Panc1 (cell line): ENCODE data around the gene PSMA5. TPM values are rescaled to one million over a fixed set of nuclear protein-coding genes. Genes with fewer than 3 reads are reported as not detected.
"Not testable (repeated sequence)": the region's sequence is repeated elsewhere in the genome, so short reads cannot be mapped to it uniquely, and the experiment has no call there.

Experiments used
- ATAC-seq: fragments of 200-7000 bp; cut with Tn5 transposase; 2 replicates; pipeline ENCODE4 v1.9.1; 2020; ENCODE audit warnings: mild to moderate bottlenecking, moderate library complexity
- BruUV-seq: library from RNA; stranded (reverse); fragments of 400-500 nt; replicated peaks from 2 replicates; lab custom pipeline; 2021; lab: Mats Ljungman, UMichigan
- CTCF ChIA-PET: fragments of 300-600 bp; sonication (Branson Sonifier 250); formaldehyde crosslinking; loops from one replicate; lab custom pipeline; 2022; ENCODE audit warnings: antibody characterized with exemption; lab: Charles Lee
- POLR2A ChIA-PET: fragments of 300-600 bp; sonication (Branson Sonifier 250); formaldehyde crosslinking; loops from one replicate; lab custom pipeline; 2022; ENCODE audit warnings: antibody characterized with exemption; lab: Charles Lee
- DNase-seq: peaks from one replicate; pipeline ENCODE4 v3.0.0-alpha.2; 2010; ENCODE audit warnings: low read depth, low spot score
- H3K27ac ChIP-seq: 2 replicates; pipeline ENCODE4 v1.5.1; 2011; ENCODE audit warnings: mild to moderate bottlenecking, low read length, inconsistent platforms
- H3K27me3 ChIP-seq: fragments of 200-500 bp; sonication (Bioruptor generic); 2 replicates; pipeline ENCODE4 v1.6.0; 2014; ENCODE audit warnings: low read length, inconsistent platforms; ENCODE audit not compliant: control insufficient read depth, insufficient read depth
- H3K36me3 ChIP-seq: fragments of 200-500 bp; sonication (Bioruptor generic); 2 replicates; pipeline ENCODE4 v1.5.1; 2014; ENCODE audit warnings: inconsistent platforms, mild to moderate bottlenecking, low read length, moderate library complexity; ENCODE audit not compliant: control insufficient read depth, insufficient read depth
- H3K4me1 ChIP-seq: 2 replicates; pipeline ENCODE4 v1.5.1; 2011; ENCODE audit warnings: inconsistent platforms, mild to moderate bottlenecking, low read length, moderate library complexity; ENCODE audit not compliant: control insufficient read depth, insufficient read depth
- H3K4me3 ChIP-seq, 2 experiments: 2 replicates each; pipeline ENCODE4 v1.5.1; 2011 to 2012; ENCODE audit warnings: low read depth in 2 of 2, low read length in 2 of 2, mild to moderate bottlenecking in 2 of 2, inconsistent platforms in 1 of 2, moderate library complexity in 1 of 2
- H3K9me3 ChIP-seq: fragments of 200-500 bp; sonication (Bioruptor generic); 2 replicates; pipeline ENCODE4 v1.5.1; 2014; ENCODE audit warnings: low read depth, mild to moderate bottlenecking, inconsistent platforms, low read length, moderate library complexity; ENCODE audit not compliant: control insufficient read depth, insufficient read depth
- POLR2AphosphoS5 ChIP-seq: IDR thresholded peaks from 2 replicates; pipeline ENCODE4 v1.6.1; 2012; ENCODE audit warnings: mild to moderate bottlenecking, low read depth, low read length, moderate library complexity
- SIN3A ChIP-seq: IDR thresholded peaks from 2 replicates; pipeline ENCODE4 v1.6.1; 2012; ENCODE audit warnings: low read depth, mild to moderate bottlenecking, low read length, moderate library complexity, borderline replicate concordance; ENCODE audit not compliant: insufficient read depth
- TCF7L2 ChIP-seq: IDR thresholded peaks from 2 replicates; pipeline ENCODE4 v1.6.1; 2011; ENCODE audit warnings: mild to moderate bottlenecking, low read depth, low read length, inconsistent platforms
- in situ Hi-C: cut with HindIII; loops from 2 replicates; pipeline ENCODE4 v1.10.0; 2016; ENCODE audit warnings: low sequenced_read_pairs, low pct_unique_long_range_greater_than_20kb
- intact Hi-C: fragments of 100-400 bp; cut with micrococcal nuclease; formaldehyde crosslinking; loops from one replicate; pipeline ENCODE4 v1.10.0; 2022; ENCODE audit not compliant: unreplicated experiment
- total RNA-seq: library from RNA; stranded (reverse); gene quantifications from one replicate; pipeline ENCODE4 v1.2.1, GENCODE V29; 2021; ENCODE audit not compliant: unreplicated experiment
- TF ChIP-seq, protein P1 (sequence below): fragments of 450-650 bp; IDR thresholded peaks from 2 replicates; pipeline ENCODE4 v1.5.1; 2017; ENCODE audit warnings: mild to moderate bottlenecking
- TF ChIP-seq, protein P2 (sequence below), 2 experiments: IDR thresholded peaks; 2 replicates each; pipeline ENCODE4 v1.6.1; 2011 to 2012; ENCODE audit warnings: low read depth in 2 of 2, control low read depth in 1 of 2, low read length in 1 of 2, mild to moderate bottlenecking in 1 of 2, moderate library complexity in 1 of 2; ENCODE audit not compliant: insufficient read depth in 1 of 2

PSMA5 gene
- total RNA-seq, 1 experiment from 2014 or later = 118 TPM

DNA sequence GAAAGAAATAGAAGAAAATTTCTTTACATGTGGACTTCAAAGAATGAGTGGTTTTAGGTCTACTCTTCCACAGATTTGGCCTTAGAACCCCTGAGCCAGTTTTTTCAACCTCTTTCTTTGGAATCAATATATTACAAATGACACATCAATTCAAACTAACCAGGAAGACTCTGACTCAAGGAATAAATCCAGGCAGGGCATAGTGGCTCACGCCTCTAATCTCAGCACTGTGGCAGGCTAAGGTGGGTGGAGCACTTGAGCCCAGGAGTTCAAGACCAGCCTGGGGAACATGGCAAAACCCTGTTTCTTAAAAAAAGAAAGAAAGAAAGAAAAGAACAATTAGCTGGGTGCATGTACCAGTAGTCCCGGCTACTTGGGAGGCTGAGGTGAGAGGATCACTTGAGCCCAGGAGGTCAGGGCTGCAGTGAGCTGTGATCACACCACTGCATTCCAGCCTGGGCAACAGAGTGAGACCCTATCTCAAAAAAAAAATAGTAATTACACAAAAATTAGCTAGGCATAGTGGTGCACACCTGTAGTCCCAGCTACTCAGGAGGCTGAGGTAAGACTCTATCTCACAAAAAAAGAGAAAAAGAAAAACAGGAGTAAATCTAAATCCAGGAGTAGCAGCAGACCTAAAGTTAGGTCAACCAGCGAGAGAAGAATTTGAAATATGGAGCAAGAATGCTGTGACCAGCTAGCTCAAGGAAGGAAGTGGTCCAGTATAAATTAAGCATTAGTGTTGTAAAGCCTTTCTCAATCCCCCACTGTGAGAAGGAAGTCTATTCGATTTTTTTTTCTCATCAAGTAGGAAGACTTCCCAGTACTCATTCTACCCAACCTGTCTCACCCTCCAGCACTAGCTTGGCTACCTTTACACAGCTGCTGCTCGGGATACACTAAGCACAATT, 30.4 kb downstream of the PSMA5 start:
- H3K36me3 ChIP-seq = no peaks in the 10 kb centered on the region
- H3K4me3 ChIP-seq = no peak overlapping the region
- no peaks in the 10 kb centered on the region for H3K9me3 ChIP-seq
- TF ChIP-seq, protein P1, sequence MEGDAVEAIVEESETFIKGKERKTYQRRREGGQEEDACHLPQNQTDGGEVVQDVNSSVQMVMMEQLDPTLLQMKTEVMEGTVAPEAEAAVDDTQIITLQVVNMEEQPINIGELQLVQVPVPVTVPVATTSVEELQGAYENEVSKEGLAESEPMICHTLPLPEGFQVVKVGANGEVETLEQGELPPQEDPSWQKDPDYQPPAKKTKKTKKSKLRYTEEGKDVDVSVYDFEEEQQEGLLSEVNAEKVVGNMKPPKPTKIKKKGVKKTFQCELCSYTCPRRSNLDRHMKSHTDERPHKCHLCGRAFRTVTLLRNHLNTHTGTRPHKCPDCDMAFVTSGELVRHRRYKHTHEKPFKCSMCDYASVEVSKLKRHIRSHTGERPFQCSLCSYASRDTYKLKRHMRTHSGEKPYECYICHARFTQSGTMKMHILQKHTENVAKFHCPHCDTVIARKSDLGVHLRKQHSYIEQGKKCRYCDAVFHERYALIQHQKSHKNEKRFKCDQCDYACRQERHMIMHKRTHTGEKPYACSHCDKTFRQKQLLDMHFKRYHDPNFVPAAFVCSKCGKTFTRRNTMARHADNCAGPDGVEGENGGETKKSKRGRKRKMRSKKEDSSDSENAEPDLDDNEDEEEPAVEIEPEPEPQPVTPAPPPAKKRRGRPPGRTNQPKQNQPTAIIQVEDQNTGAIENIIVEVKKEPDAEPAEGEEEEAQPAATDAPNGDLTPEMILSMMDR = no peak
- TF ChIP-seq TCF7L2 (no peak), POLR2AphosphoS5 (no peak), SIN3A (no peak)
- TF ChIP-seq, protein P2, sequence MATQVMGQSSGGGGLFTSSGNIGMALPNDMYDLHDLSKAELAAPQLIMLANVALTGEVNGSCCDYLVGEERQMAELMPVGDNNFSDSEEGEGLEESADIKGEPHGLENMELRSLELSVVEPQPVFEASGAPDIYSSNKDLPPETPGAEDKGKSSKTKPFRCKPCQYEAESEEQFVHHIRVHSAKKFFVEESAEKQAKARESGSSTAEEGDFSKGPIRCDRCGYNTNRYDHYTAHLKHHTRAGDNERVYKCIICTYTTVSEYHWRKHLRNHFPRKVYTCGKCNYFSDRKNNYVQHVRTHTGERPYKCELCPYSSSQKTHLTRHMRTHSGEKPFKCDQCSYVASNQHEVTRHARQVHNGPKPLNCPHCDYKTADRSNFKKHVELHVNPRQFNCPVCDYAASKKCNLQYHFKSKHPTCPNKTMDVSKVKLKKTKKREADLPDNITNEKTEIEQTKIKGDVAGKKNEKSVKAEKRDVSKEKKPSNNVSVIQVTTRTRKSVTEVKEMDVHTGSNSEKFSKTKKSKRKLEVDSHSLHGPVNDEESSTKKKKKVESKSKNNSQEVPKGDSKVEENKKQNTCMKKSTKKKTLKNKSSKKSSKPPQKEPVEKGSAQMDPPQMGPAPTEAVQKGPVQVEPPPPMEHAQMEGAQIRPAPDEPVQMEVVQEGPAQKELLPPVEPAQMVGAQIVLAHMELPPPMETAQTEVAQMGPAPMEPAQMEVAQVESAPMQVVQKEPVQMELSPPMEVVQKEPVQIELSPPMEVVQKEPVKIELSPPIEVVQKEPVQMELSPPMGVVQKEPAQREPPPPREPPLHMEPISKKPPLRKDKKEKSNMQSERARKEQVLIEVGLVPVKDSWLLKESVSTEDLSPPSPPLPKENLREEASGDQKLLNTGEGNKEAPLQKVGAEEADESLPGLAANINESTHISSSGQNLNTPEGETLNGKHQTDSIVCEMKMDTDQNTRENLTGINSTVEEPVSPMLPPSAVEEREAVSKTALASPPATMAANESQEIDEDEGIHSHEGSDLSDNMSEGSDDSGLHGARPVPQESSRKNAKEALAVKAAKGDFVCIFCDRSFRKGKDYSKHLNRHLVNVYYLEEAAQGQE (IDR thresholded peaks at IDR 0.05; ENCODE audit: insufficient read depth in 1 of 2, low read depth in 2 of 2, low read length in 1 of 2) = no peak
- ChIA-PET POLR2A (interaction anchor here (0.5 kb wide), 1 partner anchor 20 kb away, joined by 3 read pairs; no protein-coding TSS in a partner anchor), CTCF (no interaction called here)
- DNase-seq = no peak
- ATAC-seq = no peak
- intact Hi-C loops (loop anchor here (5.0 kb wide), 1 partner anchor 134 kb away; no protein-coding TSS in a partner anchor), in situ Hi-C loops (no loop called here)
- H3K27me3 ChIP-seq = no peaks in the 10 kb centered on the region
- no TSS peak for BruUV-seq
- H3K27ac ChIP-seq = no peak overlapping the region; the same call in 1 of the 2 replicates
- peaks cover 18% of the 10 kb centered on the region for H3K4me1 ChIP-seq

DNA sequence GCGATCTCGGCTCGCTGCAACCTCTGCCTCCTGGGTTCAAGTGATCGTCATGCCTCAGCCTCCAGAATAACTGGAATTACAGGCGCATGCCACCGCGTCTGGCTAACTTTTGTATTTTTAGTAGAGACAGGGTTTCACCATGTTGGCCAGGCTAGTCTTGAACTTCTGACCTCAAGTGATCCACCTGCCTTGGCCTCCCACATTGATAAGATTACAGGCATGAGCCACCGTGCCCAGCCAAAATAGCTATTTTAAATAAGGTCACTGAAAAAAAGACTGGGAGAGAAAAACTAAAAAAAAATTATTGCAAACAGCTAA, 31.0 kb downstream of the PSMA5 start:
- POLR2A ChIA-PET, H3K9me3 ChIP-seq, CTCF ChIA-PET, H3K4me3 ChIP-seq, H3K27ac ChIP-seq, H3K27me3 ChIP-seq, BruUV-seq, DNase-seq, ATAC-seq, in situ Hi-C loops, H3K36me3 ChIP-seq: not testable (repeated sequence)
- intact Hi-C loops = loop anchor here (5.0 kb wide), 1 partner anchor 133 kb away; no protein-coding TSS in a partner anchor
- peaks cover 18% of the 10 kb centered on the region for H3K4me1 ChIP-seq
